GM12878 (cell line): ENCODE measurements around the gene RTF2. TPM values are rescaled to one million over a fixed set of nuclear protein-coding genes. Genes with fewer than 3 reads are reported as not detected.

Experiments used
- ATAC-seq: fragments of 200-7000 bp; cut with Tn5 transposase; 3 replicates; pipeline ENCODE4 v1.9.1; 2020; ENCODE audit warnings: mild to moderate bottlenecking, moderate library complexity
- BruUV-seq: library from RNA; stranded (reverse); fragments of 400-500 nt; replicated peaks from 2 replicates; lab custom pipeline; 2021; lab: Mats Ljungman, UMichigan
- CTCF ChIA-PET: fragments of 300-600 bp; sonication (Branson Sonifier 250); formaldehyde crosslinking; extraction: SDS; loops from one replicate; lab custom pipeline; 2021; ENCODE audit warnings: inconsistent platforms; lab: Yijun Ruan, JAX
- POLR2A ChIA-PET: fragments of 350-600 bp; formaldehyde crosslinking; extraction: SDS; loops from one replicate; lab custom pipeline; 2021; ENCODE audit warnings: inconsistent platforms; lab: Charles Lee
- RAD21 ChIA-PET: fragments of 300-600 bp; sonication (Branson Sonifier 250); formaldehyde crosslinking; loops from one replicate; lab custom pipeline; 2023; ENCODE audit warnings: antibody characterized with exemption; ENCODE audit not compliant: unreplicated experiment; lab: Charles Lee
- SMC1A ChIA-PET: fragments of 300-600 bp; sonication (Branson Sonifier 250); formaldehyde crosslinking; loops from one replicate; lab custom pipeline; 2023; ENCODE audit not compliant: unreplicated experiment, uncharacterized antibody; lab: Charles Lee
- DNase-seq: peaks from one replicate; pipeline ENCODE4 v3.0.0-alpha.2; 2011; ENCODE audit warnings: low read depth, low spot score
- FAIRE-seq: peaks from 3 replicates; lab custom pipeline; 2011; peaks lifted over from hg19 to GRCh38; lab: Jason Lieb, UNC
- H2AFZ ChIP-seq: 2 replicates; pipeline ENCODE4 v1.6.0; 2011; ENCODE audit warnings: low read depth, low read length, control low read depth; ENCODE audit not compliant: control insufficient read depth
- H3K27ac ChIP-seq: 2 replicates; pipeline ENCODE4 v1.5.1; 2011; ENCODE audit warnings: control low read depth; ENCODE audit not compliant: control insufficient read depth, insufficient read depth
- H3K27me3 ChIP-seq, 2 experiments: replicated peaks in 1 of 2; 2 replicates each; pipeline versions ENCODE4 v1.6.0 to v1.6.1; 2011; ENCODE audit warnings: low read length in 1 of 2; ENCODE audit not compliant: control insufficient read depth in 2 of 2, insufficient read depth in 2 of 2
- H3K36me3 ChIP-seq, 2 experiments: 2 replicates each; pipeline ENCODE4 v1.5.1; 2011; ENCODE audit warnings: low read length in 1 of 2; ENCODE audit not compliant: control insufficient read depth in 2 of 2, insufficient read depth in 2 of 2
- H3K4me1 ChIP-seq: 2 replicates; pipeline ENCODE4 v1.6.1; 2011; ENCODE audit warnings: mild to moderate bottlenecking, low read length, moderate library complexity, mixed read lengths; ENCODE audit not compliant: control insufficient read depth, insufficient read depth
- H3K4me2 ChIP-seq: 2 replicates; pipeline ENCODE4 v1.6.0; 2011; ENCODE audit warnings: control low read depth; ENCODE audit not compliant: control insufficient read depth, insufficient read depth
- H3K4me3 ChIP-seq: fragments of 200-600 bp; sonication (generic); 2 replicates; pipeline ENCODE4 v1.5.1; 2016
- H3K79me2 ChIP-seq: 2 replicates; pipeline ENCODE4 v1.6.0; 2011; ENCODE audit warnings: low read length; ENCODE audit not compliant: control insufficient read depth, insufficient read depth
- H3K9ac ChIP-seq: 2 replicates; pipeline ENCODE4 v1.8.0; 2011; ENCODE audit warnings: low read length, control low read depth, mixed read lengths; ENCODE audit not compliant: control insufficient read depth, insufficient read depth
- H3K9me3 ChIP-seq: replicated peaks from 3 replicates; pipeline ENCODE4 v1.5.1; 2011; ENCODE audit warnings: mild to moderate bottlenecking, low read length; ENCODE audit not compliant: control insufficient read depth, insufficient read depth
- H4K20me1 ChIP-seq: 2 replicates; pipeline ENCODE4 v1.6.0; 2011; ENCODE audit not compliant: control insufficient read depth, insufficient read depth
- BCL11A ChIP-seq: IDR thresholded peaks from 2 replicates; pipeline ENCODE4 v1.6.1; 2011; ENCODE audit warnings: low read depth, low read length
- CBX5 ChIP-seq: sonication (generic); IDR thresholded peaks from 2 replicates; pipeline ENCODE4 v1.6.1; 2016; ENCODE audit warnings: low read depth, moderate library complexity, mild to moderate bottlenecking, inconsistent platforms
- CHD2 ChIP-seq: IDR thresholded peaks from 2 replicates; pipeline ENCODE4 v1.6.1; 2011; ENCODE audit warnings: low read depth, low read length, improper control_type of control experiment, borderline replicate concordance
- E2F8 ChIP-seq: fragments of 450-650 bp; IDR thresholded peaks from 2 replicates; pipeline ENCODE4 v1.6.1; 2018; ENCODE audit warnings: mild to moderate bottlenecking, low read depth, moderate library complexity; ENCODE audit not compliant: partially characterized antibody
- EED ChIP-seq: sonication (generic); IDR thresholded peaks from 2 replicates; pipeline ENCODE4 v1.6.1; 2016; ENCODE audit warnings: antibody characterized with exemption, low read depth
- GABPA ChIP-seq: IDR thresholded peaks from 2 replicates; pipeline ENCODE4 v1.6.1; 2014; ENCODE audit warnings: antibody characterized with exemption, low read depth, mild to moderate bottlenecking, inconsistent platforms
- JUND ChIP-seq: IDR thresholded peaks from 2 replicates; pipeline ENCODE4 v1.6.1; 2012; ENCODE audit warnings: low read depth, mild to moderate bottlenecking, low read length, improper control_type of control experiment, moderate library complexity
- KLF5 ChIP-seq: fragments of 450-650 bp; IDR thresholded peaks from 2 replicates; pipeline ENCODE4 v1.6.1; 2014; ENCODE audit warnings: mild to moderate bottlenecking; ENCODE audit not compliant: partially characterized antibody
- MTA3 ChIP-seq: IDR thresholded peaks from 2 replicates; pipeline ENCODE4 v1.6.1; 2012; ENCODE audit warnings: low read length, inconsistent platforms, borderline replicate concordance
- NFIC ChIP-seq: IDR thresholded peaks from 2 replicates; pipeline ENCODE4 v1.6.1; 2012; ENCODE audit warnings: low read depth, mild to moderate bottlenecking, inconsistent platforms, low read length, moderate library complexity
- RAD21 ChIP-seq: IDR thresholded peaks from 2 replicates; pipeline ENCODE4 v1.6.1; 2011; ENCODE audit warnings: mild to moderate bottlenecking, low read depth, low read length, moderate library complexity; ENCODE audit not compliant: insufficient read depth
- RB1 ChIP-seq: fragments of 450-650 bp; formaldehyde crosslinking; IDR thresholded peaks from 2 replicates; pipeline ENCODE4 v1.6.1; 2017; ENCODE audit warnings: mild to moderate bottlenecking, borderline replicate concordance
- SMARCA5 ChIP-seq: fragments of 450-650 bp; IDR thresholded peaks from 2 replicates; pipeline ENCODE4 v1.6.1; 2017; ENCODE audit warnings: mild to moderate bottlenecking
- SREBF1 ChIP-seq: IDR thresholded peaks from 2 replicates; pipeline ENCODE4 v1.6.1; 2012; ENCODE audit warnings: mild to moderate bottlenecking, low read length
- TCF12 ChIP-seq: IDR thresholded peaks from 2 replicates; pipeline ENCODE4 v1.6.1; 2011; ENCODE audit warnings: low read depth, mild to moderate bottlenecking, low read length
- TCF3 ChIP-seq: IDR thresholded peaks from 2 replicates; pipeline ENCODE4 v1.6.1; 2012; ENCODE audit warnings: low read depth, mild to moderate bottlenecking, low read length, borderline replicate concordance; ENCODE audit not compliant: insufficient read depth
- WRNIP1 ChIP-seq: IDR thresholded peaks from 2 replicates; pipeline ENCODE4 v1.6.1; 2011; ENCODE audit warnings: low read depth, low read length, improper control_type of control experiment, borderline replicate concordance
- YBX1 ChIP-seq: fragments of 450-650 bp; IDR thresholded peaks from 2 replicates; pipeline ENCODE4 v1.6.1; 2016; ENCODE audit warnings: antibody characterized with exemption
- ZNF217 ChIP-seq: fragments of 450-650 bp; IDR thresholded peaks from 2 replicates; pipeline ENCODE4 v1.6.1; 2017; ENCODE audit warnings: antibody characterized with exemption, mild to moderate bottlenecking
- WGBS: methylation state at CpG from one replicate; pipeline ENCODE4 v1.1.6; 2016; ENCODE audit warnings: low lambda C conversion rate; ENCODE audit not compliant: insufficient replicate concordance, insufficient coverage; ENCODE audit errors: missing lambda C conversion rate; 5-methylcytosine and 5-hydroxymethylcytosine counted together
- in situ Hi-C: fragments of 300-500 bp; cut with MboI; formaldehyde crosslinking; loops from 9 replicates; pipeline ENCODE4 v1.14.3; 2018; ENCODE audit warnings: mixed read lengths
- intact Hi-C: fragments of 100-400 bp; cut with micrococcal nuclease; formaldehyde crosslinking; loops from one replicate; pipeline ENCODE4 v1.14.2; 2022; ENCODE audit not compliant: unreplicated experiment
- polyA plus RNA-seq, 11 experiments: library from polyadenylated mRNA; depleted of rRNA in 4 of 11; unstranded in 6 of 11; stranded (reverse) in 5 of 11; fragments of >200 nt; fragmentation: Nextera tagmentation in 4 of 11; fragmentation: Illumina TruSeq in 1 of 11; extraction: Ambion mirVana in 4 of 11; extraction: Trizol in 1 of 11; gene quantifications; 1 replicate in 1 of 11; 2 replicates in 10 of 11; pipeline versions ENCODE4 v1.2.1 to v1.2.3, GENCODE V29; 2011 to 2016; ENCODE audit warnings: inconsistent platforms in 2 of 11, missing spikeins in 2 of 11, low read depth in 1 of 11
- total RNA-seq, 4 experiments: library from RNA; depleted of rRNA in 3 of 4; stranded (reverse); fragments of >200 nt in 3 of 4; fragmentation: Illumina TruSeq in 1 of 4; extraction: Trizol in 1 of 4; gene quantifications; 2 replicates each; pipeline versions ENCODE4 v1.2.1 to v1.2.3, GENCODE V29; 2013 to 2021
- TF ChIP-seq, protein P1 (sequence below): fragments of 450-650 bp; IDR thresholded peaks from 2 replicates; pipeline ENCODE4 v1.6.1; 2017; ENCODE audit warnings: mild to moderate bottlenecking, low read depth, inconsistent platforms; ENCODE audit not compliant: poor library complexity, severe bottlenecking

The RTF2 gene
- total and polyA plus RNA-seq, 10 of the 15 experiments (the other 5 are each of a cell fraction or from before 2014, with no cell fraction given) = 66.2 to 133 (median 82.9) TPM

DNA sequence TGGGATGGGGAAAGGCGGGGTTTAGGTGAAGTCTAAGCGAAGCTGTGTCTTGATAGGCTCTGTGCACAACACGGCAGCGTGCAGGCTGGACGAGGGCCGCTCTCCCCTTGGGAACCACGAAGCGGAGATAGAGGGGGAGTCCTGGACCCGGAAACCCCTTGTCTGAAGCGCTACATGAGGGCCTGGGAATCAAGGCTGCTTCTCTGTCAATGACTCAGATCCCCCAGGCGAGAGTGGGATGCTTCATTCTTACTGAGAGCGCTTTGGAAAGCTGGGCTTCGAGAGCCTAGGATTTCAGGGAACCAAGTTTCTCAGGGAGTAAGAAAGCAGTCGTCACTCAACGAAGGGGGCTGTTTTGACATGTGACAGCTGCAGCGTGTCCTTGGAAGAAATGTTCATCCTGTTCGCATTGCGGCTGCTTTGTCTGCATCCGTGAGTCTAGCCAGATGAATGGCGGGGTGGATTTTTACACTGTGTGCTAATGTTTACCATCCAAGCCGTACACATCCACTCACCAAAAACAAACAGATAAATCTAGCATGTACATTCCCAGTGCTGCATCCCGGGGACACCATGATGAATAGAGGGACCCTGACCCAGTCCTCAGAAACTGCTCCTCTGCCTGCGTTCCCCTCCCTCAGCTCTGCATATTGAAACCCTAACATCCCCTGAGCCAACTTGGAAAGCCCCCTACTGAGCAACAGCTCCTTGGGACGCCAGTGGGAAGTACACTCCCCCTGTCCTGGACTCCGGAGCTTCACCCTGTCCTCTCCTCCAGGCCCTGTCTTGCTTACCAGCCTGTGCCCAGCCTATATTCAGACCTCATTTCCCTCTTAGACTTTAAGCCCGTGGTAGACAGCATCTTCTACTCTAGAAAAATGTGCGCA lies 24.5 kb upstream of the RTF2 start:
- no TSS peak for BruUV-seq
- H3K4me1 ChIP-seq = peaks cover 20% of the 10 kb centered on the region
- H3K36me3 ChIP-seq = no peaks in the 10 kb centered on the region
- ATAC-seq (no peak), DNase-seq (no peak), FAIRE-seq (no peak)
- no peaks in the 10 kb centered on the region for H3K9me3 ChIP-seq
- no peaks in the 10 kb centered on the region for H4K20me1 ChIP-seq
- no peaks in the 10 kb centered on the region for H3K79me2 ChIP-seq
- H3K27ac ChIP-seq = no peak overlapping the region
- ChIA-PET RAD21 (no interaction called here), POLR2A (interaction anchor here (2.3 kb wide), 1 partner anchor 10 kb away, joined by 20 read pairs; no protein-coding TSS in a partner anchor), SMC1A (interaction anchor here (0.9 to 2.7 kb wide), 3 partner anchors 8 to 32 kb away, joined by 3 to 21 read pairs (median 3); partner anchors contain the start of gene CASS4), CTCF (interaction anchor here (1.3 kb wide), 1 partner anchor 10 kb away, joined by 4 read pairs; no protein-coding TSS in a partner anchor)
- in situ Hi-C loops (no loop called here), intact Hi-C loops (no loop called here)
- H3K4me3 ChIP-seq = no peak overlapping the region
- H2AFZ ChIP-seq = no peak overlapping the region
- TF ChIP-seq BCL11A (no peak), CHD2 (no peak), E2F8 (no peak), NFIC (no peak), CBX5 (no peak), EED (no peak), ZNF217 (no peak), GABPA (no peak), JUND (no peak), SMARCA5 (no peak), SREBF1 (no peak), RB1 (no peak), RAD21 (no peak), WRNIP1 (no peak), TCF12 (no peak), MTA3 (no peak), TCF3 (no peak), YBX1 (no peak), KLF5 (no peak)
- TF ChIP-seq, protein P1, sequence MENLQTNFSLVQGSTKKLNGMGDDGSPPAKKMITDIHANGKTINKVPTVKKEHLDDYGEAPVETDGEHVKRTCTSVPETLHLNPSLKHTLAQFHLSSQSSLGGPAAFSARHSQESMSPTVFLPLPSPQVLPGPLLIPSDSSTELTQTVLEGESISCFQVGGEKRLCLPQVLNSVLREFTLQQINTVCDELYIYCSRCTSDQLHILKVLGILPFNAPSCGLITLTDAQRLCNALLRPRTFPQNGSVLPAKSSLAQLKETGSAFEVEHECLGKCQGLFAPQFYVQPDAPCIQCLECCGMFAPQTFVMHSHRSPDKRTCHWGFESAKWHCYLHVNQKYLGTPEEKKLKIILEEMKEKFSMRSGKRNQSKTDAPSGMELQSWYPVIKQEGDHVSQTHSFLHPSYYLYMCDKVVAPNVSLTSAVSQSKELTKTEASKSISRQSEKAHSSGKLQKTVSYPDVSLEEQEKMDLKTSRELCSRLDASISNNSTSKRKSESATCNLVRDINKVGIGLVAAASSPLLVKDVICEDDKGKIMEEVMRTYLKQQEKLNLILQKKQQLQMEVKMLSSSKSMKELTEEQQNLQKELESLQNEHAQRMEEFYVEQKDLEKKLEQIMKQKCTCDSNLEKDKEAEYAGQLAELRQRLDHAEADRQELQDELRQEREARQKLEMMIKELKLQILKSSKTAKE = no peak
- no peak overlapping the region for H3K4me2 ChIP-seq
- H3K27me3 ChIP-seq = no peaks in the 10 kb centered on the region
- WGBS = 84% methylated on average over 27 of the region's 27 CpGs
- no peak overlapping the region for H3K9ac ChIP-seq
